ENCODE results near the gene SPDL1.

GRCh38 chr5:169629847-169630548, 46.4 kb downstream of the SPDL1 start:
- TF ChIP-seq CTCF (IDR thresholded peaks at IDR 0.05): no peak
- TF ChIP-seq POLR2A (IDR thresholded peaks at IDR 0.05): no peak

All from ovary (tissue), 3 donors.